ENCODE data around the gene GZMA. TPM values are rescaled to one million over a fixed set of nuclear protein-coding genes. Genes with fewer than 3 reads are reported as not detected.

Gene GZMA
- total RNA-seq, 1 donor from 2014 or later, result 0.62 TPM

DNA sequence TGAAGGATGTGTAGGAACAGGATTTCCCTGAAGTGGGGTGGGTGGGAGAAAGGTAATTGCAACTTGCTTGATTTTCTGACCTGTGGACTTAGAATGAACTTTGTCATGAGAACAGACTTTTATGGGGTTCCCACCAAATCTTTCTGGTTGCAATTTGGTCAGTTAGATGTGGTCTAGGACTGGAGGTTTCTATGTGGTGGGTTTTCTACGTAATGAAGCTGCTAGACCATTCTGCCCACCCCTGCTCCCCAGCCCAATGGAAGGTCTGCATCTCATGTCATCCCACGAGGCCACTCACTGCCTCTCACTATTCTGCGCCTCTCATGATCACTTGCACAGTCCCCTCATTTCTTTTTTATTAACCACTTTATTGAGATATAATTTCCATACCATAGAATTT, 37.9 kb upstream of the GZMA start:
- no peak overlapping the region for H3K4me3 Mint-ChIP-seq (ENCODE audit: unreplicated experiment)
- TF ChIP-seq, protein P1, sequence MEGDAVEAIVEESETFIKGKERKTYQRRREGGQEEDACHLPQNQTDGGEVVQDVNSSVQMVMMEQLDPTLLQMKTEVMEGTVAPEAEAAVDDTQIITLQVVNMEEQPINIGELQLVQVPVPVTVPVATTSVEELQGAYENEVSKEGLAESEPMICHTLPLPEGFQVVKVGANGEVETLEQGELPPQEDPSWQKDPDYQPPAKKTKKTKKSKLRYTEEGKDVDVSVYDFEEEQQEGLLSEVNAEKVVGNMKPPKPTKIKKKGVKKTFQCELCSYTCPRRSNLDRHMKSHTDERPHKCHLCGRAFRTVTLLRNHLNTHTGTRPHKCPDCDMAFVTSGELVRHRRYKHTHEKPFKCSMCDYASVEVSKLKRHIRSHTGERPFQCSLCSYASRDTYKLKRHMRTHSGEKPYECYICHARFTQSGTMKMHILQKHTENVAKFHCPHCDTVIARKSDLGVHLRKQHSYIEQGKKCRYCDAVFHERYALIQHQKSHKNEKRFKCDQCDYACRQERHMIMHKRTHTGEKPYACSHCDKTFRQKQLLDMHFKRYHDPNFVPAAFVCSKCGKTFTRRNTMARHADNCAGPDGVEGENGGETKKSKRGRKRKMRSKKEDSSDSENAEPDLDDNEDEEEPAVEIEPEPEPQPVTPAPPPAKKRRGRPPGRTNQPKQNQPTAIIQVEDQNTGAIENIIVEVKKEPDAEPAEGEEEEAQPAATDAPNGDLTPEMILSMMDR (IDR thresholded peaks at IDR 0.05; ENCODE audit: unreplicated experiment), result no peak
- DNase-seq (ENCODE audit: low spot score), result no peak
- H3K27me3 Mint-ChIP-seq (ENCODE audit: unreplicated experiment), result peaks cover 2% of the 10 kb centered on the region
- peaks cover 13% of the 10 kb centered on the region for H3K4me1 Mint-ChIP-seq (ENCODE audit: unreplicated experiment)
- no peak overlapping the region for H3K27ac Mint-ChIP-seq (ENCODE audit: unreplicated experiment)
- no peaks in the 10 kb centered on the region for H3K36me3 Mint-ChIP-seq (ENCODE audit: low read depth, unreplicated experiment)
- H3K9me3 Mint-ChIP-seq (ENCODE audit: unreplicated experiment), result no peaks in the 10 kb centered on the region

DNA sequence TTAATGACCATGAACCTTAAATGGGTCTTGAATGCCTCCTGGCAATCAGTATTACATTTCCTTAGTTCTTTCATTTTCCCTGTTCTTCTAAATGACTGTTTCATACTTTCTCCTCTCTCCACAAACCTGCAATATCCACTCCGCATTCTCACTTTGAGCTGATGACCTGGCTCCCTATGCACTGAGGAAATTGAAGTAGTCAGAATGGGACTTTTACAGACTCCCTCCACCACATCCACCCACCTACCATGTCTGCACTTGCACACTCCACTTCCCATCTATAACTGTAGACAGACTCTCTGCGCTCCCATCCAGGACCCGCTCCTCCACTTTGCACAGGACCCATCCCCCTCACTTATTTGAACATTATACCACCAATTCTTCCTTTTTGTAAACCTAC, 36.2 kb upstream of the GZMA start:
- Mint-ChIP-seq H3K27me3 (ENCODE audit: unreplicated experiment) (peaks cover 2% of the 10 kb centered on the region), H3K9me3 (ENCODE audit: unreplicated experiment) (no peaks in the 10 kb centered on the region), H3K27ac (ENCODE audit: unreplicated experiment) (no peak overlapping the region), H3K4me1 (ENCODE audit: unreplicated experiment) (peaks cover 13% of the 10 kb centered on the region), H3K4me3 (ENCODE audit: unreplicated experiment) (no peak overlapping the region), H3K36me3 (ENCODE audit: low read depth, unreplicated experiment) (no peaks in the 10 kb centered on the region)
- DNase-seq (ENCODE audit: low spot score), result no peak
- TF ChIP-seq, protein P1 (IDR thresholded peaks at IDR 0.05; ENCODE audit: unreplicated experiment), result no peak

DNA sequence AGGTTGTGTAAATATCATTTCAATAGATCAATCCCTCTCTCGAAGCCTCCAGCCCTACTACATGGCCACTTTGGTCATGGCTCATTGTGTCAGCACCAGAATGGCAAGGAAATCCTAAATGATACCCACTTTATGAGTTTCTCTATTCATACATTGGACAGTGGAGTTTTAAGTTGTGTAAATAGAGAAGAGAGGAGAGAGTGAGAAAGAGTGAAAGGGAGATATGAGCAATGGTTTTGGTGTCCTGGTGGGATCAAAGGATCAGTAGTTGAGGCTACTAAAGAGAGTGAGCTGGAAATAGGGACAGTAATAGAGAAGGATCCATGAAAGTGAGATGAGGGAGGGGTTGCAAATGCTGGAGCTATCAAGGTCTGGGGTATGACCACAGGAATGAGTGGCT, 31.5 kb upstream of the GZMA start:
- H3K36me3 Mint-ChIP-seq (ENCODE audit: low read depth, unreplicated experiment), result no peaks in the 10 kb centered on the region
- H3K27ac Mint-ChIP-seq (ENCODE audit: unreplicated experiment), result no peak overlapping the region
- H3K4me1 Mint-ChIP-seq (ENCODE audit: unreplicated experiment), result peaks cover 13% of the 10 kb centered on the region
- no peaks in the 10 kb centered on the region for H3K9me3 Mint-ChIP-seq (ENCODE audit: unreplicated experiment)
- DNase-seq (ENCODE audit: low spot score), result no peak
- TF ChIP-seq, protein P1 (IDR thresholded peaks at IDR 0.05; ENCODE audit: unreplicated experiment), result no peak
- H3K27me3 Mint-ChIP-seq (ENCODE audit: unreplicated experiment), result peaks cover 2% of the 10 kb centered on the region
- no peak overlapping the region for H3K4me3 Mint-ChIP-seq (ENCODE audit: unreplicated experiment)

DNA sequence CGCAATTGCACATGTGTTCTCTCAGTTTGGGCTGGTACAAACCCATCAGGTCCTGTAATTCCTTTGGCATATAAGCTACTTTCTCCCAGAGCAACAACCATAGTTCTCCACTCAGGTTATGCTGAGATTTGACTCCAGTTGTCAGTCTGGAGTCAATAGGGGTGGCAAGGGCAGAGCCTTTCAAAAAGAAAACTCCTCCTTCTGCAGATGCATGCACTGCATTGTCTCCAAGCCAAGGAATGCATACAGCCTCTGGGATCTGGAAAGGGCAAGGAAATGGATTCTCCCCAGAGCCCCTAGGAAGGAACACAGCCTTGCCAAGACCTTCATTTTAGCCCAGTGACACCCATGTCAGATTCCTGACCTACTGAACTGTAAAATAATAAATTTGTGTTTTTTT, 31.0 kb upstream of the GZMA start:
- H3K36me3 Mint-ChIP-seq (ENCODE audit: low read depth, unreplicated experiment), result no peaks in the 10 kb centered on the region
- peaks cover under 1% of the 10 kb centered on the region for H3K27me3 Mint-ChIP-seq (ENCODE audit: unreplicated experiment)
- no peaks in the 10 kb centered on the region for H3K9me3 Mint-ChIP-seq (ENCODE audit: unreplicated experiment)
- peaks cover 10% of the 10 kb centered on the region for H3K4me1 Mint-ChIP-seq (ENCODE audit: unreplicated experiment)
- H3K4me3 Mint-ChIP-seq (ENCODE audit: unreplicated experiment), result no peak overlapping the region
- no peak overlapping the region for H3K27ac Mint-ChIP-seq (ENCODE audit: unreplicated experiment)
- no peak for DNase-seq (ENCODE audit: low spot score)
- TF ChIP-seq, protein P1 (IDR thresholded peaks at IDR 0.05; ENCODE audit: unreplicated experiment), result no peak

DNA sequence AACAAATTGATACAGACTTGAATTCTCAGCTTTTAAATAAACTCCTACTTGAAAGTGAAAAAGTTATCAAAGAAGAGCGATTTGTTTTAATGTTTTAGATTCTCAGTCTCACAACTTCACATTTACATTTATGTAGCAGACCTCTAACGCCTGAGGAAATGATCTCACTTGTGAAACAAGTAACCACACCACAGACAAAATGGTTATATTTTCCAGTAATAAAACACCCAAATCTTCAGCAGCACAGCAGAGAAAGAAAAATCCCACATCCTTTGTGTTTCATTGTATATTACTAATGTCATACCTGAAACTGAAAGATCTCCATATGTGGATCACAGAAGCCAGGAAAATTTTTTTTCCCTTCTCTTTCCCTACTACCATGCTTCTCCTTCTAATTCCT, 29.8 kb upstream of the GZMA start:
- Mint-ChIP-seq H3K9me3 (ENCODE audit: unreplicated experiment) (no peaks in the 10 kb centered on the region), H3K36me3 (ENCODE audit: low read depth, unreplicated experiment) (no peaks in the 10 kb centered on the region), H3K27ac (ENCODE audit: unreplicated experiment) (no peak overlapping the region), H3K4me1 (ENCODE audit: unreplicated experiment) (no peaks in the 10 kb centered on the region), H3K27me3 (ENCODE audit: unreplicated experiment) (no peaks in the 10 kb centered on the region), H3K4me3 (ENCODE audit: unreplicated experiment) (no peak overlapping the region)
- DNase-seq (ENCODE audit: low spot score), result no peak
- TF ChIP-seq, protein P1 (IDR thresholded peaks at IDR 0.05; ENCODE audit: unreplicated experiment), result no peak
